HCEC 1CT (cell line): ENCODE measurements around the gene HEBP1.
"Not testable (repeated sequence)": the region's sequence is repeated elsewhere in the genome, so short reads cannot be mapped to it uniquely, and the experiment has no call there.

Experiments
- DNase-seq: peaks from one replicate; pipeline ENCODE4 v3.0.0-alpha.2; 2017

HEBP1 gene, protein sequence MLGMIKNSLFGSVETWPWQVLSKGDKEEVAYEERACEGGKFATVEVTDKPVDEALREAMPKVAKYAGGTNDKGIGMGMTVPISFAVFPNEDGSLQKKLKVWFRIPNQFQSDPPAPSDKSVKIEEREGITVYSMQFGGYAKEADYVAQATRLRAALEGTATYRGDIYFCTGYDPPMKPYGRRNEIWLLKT

DNA sequence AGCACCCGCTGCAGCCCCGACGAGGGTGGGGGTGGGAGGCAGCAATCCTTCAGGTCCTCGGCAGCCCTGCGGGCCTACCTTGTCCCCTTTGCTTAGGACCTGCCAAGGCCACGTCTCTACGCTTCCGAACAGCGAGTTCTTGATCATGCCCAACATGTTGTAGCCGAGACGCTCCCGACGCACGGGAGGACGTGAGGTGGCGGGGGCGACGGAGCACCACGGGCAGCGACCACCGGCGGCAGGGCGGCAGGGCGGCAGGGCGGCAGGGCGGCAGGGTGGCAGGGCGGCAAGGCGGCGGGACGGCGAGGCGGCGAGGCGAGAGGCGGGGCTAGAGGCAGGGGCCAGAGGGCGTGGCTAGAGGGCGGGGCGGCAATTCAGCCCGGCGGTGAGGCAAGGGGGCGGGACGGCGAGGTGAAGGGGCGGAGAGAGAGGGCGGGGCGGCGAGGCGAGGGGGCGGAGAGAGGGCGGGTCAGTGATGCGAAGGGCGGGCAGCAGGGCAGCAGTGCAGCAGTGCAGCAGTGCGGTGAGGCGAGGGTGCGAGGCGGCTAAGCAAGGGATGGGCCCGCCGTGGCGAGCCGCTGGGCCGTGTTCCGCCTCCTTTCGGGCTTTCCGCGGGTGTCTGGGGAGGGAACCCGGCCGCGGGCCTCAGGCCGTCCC is at the start of gene HEBP1:
HEBP1 (minus strand) TSS at position 307 of the 657 bp plus-strand sequence; CDS start at position 156, 151 bp downstream.
- peak; percentile 91 for DNase-seq

DNA sequence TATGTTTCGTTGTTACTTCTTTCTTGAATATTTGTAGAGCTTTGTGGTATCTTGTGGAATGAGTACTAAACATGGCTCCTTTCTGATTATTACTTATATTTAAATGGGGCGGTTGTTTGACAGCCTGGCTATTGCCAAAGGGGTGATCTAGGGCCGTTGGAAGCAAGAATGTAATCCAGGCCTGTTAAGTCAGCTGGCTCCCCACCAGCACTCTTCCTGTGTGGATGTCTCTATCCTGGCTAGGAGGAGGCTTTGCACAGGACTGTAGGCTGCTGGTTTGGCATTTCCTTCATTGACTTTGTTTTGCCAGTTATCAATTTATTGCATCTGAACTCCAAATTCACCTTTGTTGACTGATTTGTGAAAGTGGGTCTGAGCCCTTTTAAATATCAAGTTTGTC is 49.8 kb upstream of the HEBP1 start:
- peak; percentile 63 for DNase-seq

- no peak for DNase-seq
These were observed 46.9 kb upstream of the HEBP1 start for GRCh38 chr12:13046964-13047363.

GRCh38 chr12:13045816-13046215 is 45.8 kb upstream of the HEBP1 start:
- no peak for DNase-seq

DNA sequence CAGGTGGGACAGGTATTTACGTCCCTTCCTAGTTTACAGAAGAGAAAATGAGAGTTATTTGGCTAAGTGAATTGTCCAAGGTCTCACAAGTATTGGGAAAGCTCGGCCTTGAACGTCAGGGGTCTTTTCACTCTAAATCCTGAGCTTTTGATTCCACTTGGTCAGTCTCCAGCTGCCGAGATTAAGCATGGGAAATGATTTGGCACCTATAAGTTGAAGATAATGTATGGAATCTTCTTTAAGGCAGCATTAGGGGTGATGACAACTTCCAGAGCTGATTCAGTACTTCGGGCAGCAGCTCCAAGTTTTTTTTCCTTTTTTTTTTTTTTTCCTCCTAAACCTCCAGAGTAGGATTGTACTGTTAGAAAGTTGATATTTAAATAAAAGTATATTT is 44.8 kb upstream of the HEBP1 start:
- DNase-seq, result no peak

DNA sequence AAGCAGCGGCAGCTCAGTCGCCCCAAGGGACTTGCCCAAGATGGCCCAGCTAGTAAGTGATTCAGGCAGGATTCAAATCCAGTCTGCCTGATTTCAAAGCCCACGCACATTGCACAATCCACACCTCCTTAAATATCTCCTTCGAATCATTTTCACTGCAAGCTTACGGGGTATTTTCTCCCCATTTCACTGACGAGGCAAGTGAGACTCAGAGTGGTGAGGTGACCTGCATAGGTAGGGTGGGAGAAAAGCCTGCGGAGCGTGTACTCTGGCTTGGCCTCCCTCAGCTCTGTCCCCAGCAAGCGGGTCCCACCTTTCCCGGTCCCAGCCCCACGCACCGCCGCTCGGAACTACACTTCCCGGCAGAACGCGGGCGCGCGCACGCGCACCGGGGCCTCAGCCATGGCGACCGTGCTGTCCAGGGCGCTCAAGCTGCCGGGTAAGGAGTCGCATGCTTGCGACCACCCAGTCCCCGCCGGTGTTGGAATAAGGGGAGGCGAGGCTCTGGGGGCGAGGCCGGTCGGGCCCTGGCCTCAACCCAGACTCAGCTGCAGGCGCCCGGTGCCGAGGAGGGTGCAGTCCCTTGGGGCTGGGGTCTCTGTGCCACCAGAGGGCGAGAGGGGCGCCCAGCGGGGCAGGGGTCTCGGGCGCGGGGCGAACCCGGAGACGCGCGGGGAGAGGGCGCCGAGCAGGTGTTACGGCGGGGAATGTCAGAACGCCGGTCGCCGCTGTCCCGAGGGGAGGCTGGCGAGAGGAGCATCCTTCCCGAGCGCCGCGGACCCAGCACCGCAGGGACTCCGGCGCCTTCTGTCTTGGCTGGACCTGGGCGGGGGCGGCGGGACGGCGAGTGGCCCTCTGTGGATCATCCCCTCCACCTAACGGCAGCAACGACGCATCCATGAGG is 44.2 kb upstream of the HEBP1 start, which contains the start of gene FAM234B:
FAM234B (plus strand) TSS at position 380 of the 904 bp plus-strand sequence; CDS start at position 403, 23 bp downstream.
- DNase-seq, result peak; percentile 67

GRCh38 chr12:13042666-13043230 is 42.7 kb upstream of the HEBP1 start:
- no peak for DNase-seq

GRCh38 chr12:13041224-13041623 is 41.2 kb upstream of the HEBP1 start:
- no peak for DNase-seq

DNA sequence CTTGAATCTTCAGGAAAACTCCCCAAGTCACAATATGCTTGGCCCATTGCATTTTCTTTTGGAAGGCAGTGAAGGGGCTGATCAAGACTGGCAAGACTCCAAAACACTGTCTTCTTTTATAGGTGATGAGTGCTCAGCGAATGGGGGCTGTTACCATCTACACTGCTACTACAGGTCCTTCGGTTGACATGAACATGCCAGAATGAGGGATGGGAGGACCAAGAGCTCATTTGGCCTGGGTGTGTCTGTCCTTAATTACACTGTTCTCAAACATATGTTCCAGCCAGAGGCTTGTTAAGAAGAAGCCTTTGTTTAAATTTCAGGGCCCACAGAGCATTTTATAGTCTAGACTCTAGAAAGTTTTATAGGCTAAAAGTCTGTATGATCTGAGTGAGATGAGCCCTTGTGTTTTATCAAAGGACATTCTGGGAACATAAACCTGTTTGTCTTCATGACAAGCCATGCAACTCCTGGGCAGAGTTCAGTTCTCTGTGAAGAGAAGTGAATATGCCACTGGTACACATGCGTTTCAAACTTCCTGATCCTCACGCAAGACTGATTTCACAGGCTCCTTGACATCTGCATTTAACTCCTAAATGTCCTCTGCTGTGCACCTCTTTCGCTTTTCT is 39.4 kb upstream of the HEBP1 start:
- no peak for DNase-seq

- peak; percentile 71 for DNase-seq
These were observed 38.6 kb upstream of the HEBP1 start for GRCh38 chr12:13038491-13039161.

GRCh38 chr12:13036881-13037280 is 36.8 kb upstream of the HEBP1 start:
- DNase-seq, result no peak

GRCh38 chr12:13035335-13035734 is 35.3 kb upstream of the HEBP1 start:
- DNase-seq, result not testable (repeated sequence)

- DNase-seq, result no peak
These were observed 33.4 kb upstream of the HEBP1 start for GRCh38 chr12:13033476-13033875.

- DNase-seq, result no peak
These were observed 32.1 kb upstream of the HEBP1 start for GRCh38 chr12:13032164-13032563.

DNA sequence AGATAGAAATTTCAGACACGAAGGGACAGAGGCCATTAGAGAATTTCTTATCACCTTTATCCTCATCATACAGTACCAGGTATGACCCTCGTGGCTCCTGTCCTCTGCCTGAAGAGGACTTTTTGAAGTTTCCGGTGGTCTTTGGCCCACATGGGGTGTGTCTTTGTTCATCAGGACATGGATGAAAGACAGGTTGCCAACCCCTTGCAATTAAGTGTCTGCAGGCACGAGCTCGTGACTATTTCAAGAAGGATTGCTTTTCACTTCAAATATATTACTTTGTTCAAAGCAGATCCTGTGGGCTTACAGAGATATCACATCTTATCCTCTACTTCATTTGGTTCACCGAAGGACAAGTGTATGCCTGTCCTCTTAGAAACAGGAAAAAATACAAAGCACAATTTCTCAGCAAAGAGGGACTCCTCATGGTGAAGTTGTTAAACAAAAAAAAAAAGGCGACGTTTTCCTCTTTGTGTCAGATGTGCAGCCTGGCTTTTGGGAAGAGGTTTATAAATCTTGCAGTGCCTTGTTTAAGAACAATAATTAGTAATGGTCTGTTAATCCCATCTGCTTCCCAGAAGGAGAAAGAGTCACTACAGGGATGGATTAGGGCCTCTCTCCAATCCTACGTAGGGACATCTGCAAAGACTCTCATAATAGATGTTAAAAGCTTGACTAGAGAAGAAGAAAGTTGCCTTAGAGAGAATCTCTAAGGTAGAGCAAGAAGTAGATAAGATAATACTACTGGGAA is 30.7 kb upstream of the HEBP1 start:
- DNase-seq, result no peak

DNA sequence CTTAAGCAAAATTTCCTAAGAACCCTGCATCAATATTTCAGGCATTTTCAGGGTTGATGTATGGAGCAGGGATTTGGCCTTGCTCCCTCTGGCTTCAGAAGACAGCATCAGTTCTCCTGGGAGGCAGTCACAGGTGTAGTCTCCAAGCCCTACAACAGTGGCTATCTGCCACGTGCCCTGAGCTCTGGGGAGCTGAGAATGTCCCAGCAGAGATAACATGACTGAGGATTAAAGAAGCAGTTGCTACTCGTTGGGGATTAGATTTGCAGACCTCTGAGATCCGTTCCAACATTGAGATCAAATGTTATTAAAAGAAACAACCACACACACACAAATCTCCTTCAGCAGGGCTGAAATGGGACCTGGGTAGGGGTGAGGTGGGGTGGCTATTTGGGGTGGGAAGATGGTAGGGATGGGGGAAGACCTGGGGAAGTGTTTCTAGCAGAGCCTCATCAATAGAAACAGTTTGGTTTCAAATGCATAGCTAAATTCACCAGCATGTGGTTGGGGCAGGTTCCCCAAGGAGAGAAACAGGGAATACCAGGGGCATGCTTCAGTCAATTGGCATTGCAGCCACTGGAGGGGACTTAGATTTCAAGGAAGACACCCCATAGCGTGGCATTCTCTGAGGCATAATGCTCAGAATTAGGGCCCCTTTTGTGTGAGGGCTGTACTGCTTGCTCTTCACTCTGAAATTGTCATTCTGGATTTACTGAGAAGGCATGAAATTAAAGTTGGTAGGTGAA is 28.9 kb upstream of the HEBP1 start:
- no peak for DNase-seq

DNA sequence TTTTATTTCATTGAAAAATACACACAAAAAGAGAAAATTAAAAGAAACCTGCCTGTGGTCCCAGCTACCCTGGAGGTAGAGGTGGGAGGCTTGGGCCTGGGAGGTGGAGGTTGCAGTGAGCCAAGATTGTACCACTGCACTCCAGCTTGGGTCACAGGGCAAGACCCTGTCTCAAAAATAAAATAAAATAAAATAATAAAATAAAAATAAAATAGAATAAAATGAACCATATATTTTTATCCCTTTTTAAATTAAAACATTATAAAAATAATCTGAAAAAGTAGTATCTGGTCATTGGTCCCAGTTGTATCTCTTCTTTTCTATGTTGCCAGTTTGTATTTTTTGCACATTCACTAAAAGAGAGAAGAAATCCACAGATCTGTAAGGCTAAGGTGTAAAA is 27.4 kb upstream of the HEBP1 start:
- DNase-seq, result no peak

- no peak for DNase-seq
These were observed 27.0 kb upstream of the HEBP1 start for GRCh38 chr12:13027032-13027431.

DNA sequence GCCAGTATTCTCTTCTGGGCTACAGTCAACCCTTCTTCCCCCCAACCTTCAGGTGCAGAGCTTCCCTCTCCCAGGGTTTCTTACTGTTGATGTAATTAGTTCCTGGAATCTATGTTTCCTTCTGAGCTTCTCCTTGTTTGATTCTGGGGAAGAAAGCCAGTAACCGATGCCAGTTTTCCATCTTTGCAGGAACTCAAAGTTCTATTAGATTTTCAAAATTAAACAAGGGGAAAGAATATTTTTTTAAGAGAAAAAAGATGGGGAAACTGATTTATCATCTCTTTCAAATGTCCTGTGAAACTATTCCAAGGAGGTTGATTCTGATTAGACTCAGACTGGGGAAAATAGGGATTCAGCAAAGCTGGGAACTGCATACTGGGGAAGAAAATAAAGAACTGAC is 26.2 kb upstream of the HEBP1 start:
- DNase-seq, result no peak

GRCh38 chr12:13024531-13024916 is 24.5 kb upstream of the HEBP1 start:
- no peak for DNase-seq
